ENCODE data around the gene SCGB1C1.
"Not testable (repeated sequence)": the region's sequence is repeated elsewhere in the genome, so short reads cannot be mapped to it uniquely, and the experiment has no call there.

SCGB1C1 gene

GRCh38 chr11:192674-193128, at the start of gene SCGB1C1:
Gene SCGB1C1, plus strand, starts transcription at chr11:193078. Its CDS starts 22 bp downstream, at chr11:193100.
- not testable (repeated sequence) for DNase-seq

DNA sequence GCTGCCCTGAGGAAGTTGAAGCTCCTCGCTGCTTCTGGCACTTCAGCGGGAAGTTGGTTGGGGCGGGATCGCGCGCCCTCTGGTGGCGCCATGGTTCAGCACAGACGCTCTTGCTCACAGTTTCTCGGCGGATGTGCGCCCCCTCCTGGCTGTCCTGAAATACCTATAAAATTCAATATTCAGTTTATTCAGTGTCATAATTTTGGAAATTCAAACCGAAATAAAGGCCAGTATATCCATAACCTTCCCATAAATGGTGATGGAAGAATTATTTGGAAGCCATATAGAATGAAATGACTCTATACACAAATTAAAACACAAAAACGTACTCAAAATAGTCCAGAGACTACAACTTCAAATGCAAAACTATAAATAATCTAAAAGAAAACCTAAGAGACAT, 12.6 kb upstream of the SCGB1C1 start:
- DNase-seq = not testable (repeated sequence)

GRCh38 chr11:189200-189783, 3.6 kb upstream of the SCGB1C1 start:
- not testable (repeated sequence) for DNase-seq

GRCh38 chr11:189843-190311, 3.0 kb upstream of the SCGB1C1 start:
- DNase-seq = not testable (repeated sequence)

DNA sequence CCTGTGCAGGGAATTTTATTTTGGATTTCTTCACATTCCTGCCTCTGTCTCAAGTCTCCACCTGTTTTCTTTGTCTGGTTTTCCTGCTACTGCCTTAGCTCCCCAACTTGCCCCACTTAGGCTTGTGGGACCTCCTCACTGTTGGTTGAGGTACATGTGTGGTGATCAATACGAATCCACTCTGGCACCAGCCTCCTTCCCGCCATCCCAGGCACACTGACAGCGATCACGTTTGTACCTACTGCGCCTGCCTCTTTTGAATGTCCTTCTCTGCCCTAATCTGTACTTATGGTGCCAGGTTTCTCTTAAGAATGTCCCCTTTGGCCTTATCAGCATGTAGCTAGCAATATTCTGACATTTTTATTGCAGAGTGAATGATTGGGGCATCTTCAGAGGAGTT, 2.3 kb upstream of the SCGB1C1 start:
- DNase-seq = not testable (repeated sequence)

DNA sequence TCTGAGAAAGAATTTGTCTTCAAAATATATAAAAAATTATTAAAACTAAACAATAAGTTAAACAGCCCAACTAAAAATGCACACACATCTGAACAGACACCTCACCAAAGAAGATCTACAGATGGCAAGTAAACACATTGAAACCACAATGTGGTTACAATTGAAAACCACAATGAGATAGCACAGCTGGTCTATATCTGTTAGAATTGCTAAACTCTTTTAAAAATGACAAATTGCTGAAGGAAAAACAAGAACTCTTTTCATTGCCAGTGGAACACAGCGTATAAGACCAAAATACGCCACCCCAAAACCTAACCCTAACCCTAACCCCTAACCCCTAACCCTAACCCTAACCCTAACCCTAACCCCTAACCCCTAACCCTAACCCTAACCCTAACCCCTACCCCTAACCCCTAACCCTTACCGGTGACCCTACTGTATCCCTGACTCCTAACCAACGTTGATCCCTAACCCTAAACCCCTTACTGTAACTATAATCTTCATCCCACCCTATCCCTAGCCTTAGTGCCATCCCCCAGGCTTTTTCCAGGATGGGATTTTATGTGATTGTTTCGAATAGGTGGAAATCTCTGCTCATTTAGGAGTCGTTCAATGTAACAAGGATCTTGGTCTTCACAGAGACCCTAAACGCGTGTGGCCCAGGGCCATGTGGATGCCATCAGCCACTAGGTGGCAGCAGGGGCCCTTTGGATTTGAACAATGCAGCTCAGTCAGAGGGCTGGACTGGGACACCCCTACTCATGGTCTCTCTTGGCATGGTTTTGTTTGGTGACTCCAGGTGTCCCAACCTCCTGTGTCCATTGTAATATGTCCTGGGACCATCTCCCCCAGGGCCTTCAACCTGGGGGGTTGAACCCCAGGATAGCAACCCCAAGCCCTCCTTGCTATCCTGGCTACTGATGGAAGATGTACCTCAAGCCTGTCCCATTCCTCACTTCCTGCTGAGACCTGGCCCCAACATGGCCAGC, 1.1 kb upstream of the SCGB1C1 start:
- DNase-seq = not testable (repeated sequence)

- DNase-seq = not testable (repeated sequence)
These were observed 603 bp downstream of the SCGB1C1 start for GRCh38 chr11:193481-193880.

DNA sequence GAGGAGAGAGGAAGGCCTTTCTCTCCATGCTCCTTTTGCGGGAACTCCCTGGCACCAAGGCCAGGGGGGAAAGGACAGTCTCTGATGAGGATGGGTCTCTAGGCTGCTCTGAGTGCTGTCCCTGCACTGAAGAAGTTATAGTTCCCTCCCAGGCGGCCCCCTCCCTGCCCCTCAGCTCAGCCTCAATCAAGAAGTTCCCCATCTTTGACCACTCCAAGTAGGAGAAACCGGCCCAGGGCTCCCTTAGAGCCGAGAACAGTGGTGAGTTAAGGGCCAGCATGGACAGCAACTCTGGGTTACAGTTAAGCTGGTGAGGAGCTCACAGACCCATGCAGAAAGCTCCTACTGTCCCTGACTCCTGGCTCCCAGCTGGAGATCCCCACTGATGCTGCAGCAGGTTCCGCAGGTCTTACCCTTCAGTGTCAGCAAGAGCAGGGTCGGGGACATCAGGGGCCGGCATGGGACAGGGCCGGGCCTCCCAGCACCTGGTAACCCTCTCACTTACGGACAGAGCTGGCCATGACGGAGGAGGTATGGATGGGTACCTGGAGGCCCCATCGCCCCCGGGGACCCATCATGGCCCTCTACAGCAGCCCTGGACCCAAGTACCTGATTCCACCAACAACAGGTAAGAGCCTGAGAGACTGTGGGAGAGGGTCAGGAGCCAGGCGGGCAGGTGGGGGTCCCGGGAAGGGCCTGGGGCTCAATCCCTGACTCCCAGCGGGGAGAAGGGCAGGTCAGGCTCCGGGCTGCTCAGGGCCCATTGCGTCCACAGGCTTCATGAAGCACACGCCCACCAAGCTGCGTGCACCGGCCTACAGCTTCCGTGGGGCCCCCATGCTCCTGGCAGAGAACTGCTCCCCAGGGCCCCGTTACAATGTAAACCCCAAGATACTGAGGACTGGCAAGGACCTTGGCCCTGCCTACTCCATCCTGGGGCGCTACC, 4.2 kb downstream of the SCGB1C1 start:
- no peak for DNase-seq

- DNase-seq = no peak
These were observed 4.9 kb downstream of the SCGB1C1 start for GRCh38 chr11:197741-198235.

- DNase-seq = no peak
These were observed 5.4 kb downstream of the SCGB1C1 start for GRCh38 chr11:198236-198806.

GRCh38 chr11:199004-199581, 6.2 kb downstream of the SCGB1C1 start:
- DNase-seq = no peak

GRCh38 chr11:199782-200181, 6.9 kb downstream of the SCGB1C1 start:
- DNase-seq = no peak

DNA sequence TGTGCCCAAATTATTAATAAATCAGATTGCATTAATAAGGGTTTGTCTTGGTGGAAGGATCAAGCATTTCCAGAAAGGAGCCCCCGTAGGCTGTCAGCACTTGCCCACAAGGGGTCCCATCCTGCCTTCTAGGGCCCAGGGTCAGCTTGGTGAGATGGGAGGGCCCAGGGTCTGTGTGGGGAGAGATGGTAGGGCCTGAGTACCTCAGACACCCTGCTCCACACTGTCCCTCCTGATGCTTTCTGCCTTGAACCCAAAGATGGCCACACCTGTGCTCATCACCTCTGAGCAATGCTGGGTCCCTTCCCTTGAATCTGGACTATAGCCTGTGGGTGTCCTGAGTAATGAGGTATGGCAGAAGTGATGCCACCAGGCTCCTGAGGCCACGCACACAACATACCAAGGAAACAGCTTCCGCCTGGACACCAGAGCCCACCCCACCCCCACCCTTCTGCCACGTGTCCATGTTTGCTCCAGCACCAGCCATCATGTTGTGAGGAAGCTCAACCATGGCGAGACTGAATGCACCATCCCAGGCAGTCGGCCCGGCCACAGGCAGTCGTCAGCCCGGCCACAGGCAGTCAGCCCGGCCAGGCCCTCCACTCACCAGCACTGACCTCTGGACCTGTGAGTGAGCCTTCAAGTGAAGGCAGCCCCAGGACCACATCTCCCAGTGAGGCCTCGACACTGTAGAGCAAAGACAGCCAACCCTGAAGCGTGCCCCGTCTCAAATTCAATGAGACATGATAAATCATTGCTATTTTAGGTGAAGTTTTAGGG, 7.5 kb downstream of the SCGB1C1 start:
- no peak for DNase-seq

DNA sequence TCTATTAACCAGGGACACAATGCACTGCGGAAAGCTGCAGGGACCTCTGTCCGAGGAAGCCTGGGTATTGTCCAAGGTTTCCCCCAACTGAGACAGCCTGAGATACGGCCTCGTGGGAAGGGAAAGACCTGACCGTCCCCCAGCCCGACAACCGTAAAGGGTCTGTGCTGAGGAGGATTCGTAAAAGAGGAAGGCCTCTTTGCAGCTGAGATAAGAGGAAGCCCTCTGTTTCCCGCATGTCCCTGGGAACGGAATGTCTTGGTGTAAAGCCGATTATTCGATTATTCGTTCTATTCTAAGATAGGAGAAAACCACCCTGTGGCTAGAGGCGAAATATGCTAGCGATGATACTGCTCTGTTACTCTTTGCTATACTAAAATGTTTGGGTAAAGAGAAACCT, 9.1 kb downstream of the SCGB1C1 start:
- DNase-seq = no peak

GRCh38 chr11:202490-202889, 9.6 kb downstream of the SCGB1C1 start:
- DNase-seq = no peak

GRCh38 chr11:203056-203944, 10.4 kb downstream of the SCGB1C1 start:
- DNase-seq = no peak

DNA sequence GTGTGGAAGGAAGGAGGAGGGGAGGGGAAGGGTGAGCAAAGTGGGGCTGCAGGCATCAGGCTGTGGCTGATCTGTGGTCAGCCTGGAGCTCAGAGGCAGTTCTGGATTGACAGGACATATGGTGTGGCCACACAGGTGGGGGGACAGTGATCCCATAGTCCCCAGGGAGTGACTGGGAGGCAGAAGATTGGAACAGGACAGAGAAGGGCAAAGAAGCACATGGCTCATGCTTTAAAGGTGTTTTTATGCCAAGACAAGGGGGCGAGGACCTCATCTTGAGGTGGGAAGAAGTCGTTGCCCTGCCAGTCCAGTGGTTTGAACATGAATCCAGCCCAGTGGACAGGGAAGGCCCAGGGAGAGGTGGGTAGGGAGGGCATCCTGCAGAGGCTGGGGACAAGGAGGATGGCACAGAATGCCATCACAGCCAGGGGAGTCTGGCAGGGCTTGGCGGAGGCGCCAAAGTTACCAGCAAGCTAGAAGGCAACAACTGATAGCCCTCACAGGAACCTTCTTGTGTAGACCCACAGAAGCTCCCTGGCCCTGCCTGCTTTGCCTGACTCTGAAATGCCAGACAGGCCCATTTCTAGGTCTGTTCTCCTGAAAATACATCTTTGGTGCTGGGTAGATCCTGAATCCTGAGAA, 11.2 kb downstream of the SCGB1C1 start:
- DNase-seq = no peak

GRCh38 chr11:204587-205109, 11.8 kb downstream of the SCGB1C1 start:
- DNase-seq = no peak

All from NCI-H226 (cell line).